HG02885 (cell line): ENCODE measurements around the gene CAMKK2.
"Not testable (repeated sequence)": the region's sequence is repeated elsewhere in the genome, so short reads cannot be mapped to it uniquely, and the experiment has no call there.

Source experiments
- ATAC-seq: cut with Tn5 transposase; IDR thresholded peaks from one replicate; pipeline ENCODE4 v1.9.1; 2021; ENCODE audit warnings: mild to moderate bottlenecking; ENCODE audit not compliant: unreplicated experiment, poor library complexity

Gene CAMKK2

DNA sequence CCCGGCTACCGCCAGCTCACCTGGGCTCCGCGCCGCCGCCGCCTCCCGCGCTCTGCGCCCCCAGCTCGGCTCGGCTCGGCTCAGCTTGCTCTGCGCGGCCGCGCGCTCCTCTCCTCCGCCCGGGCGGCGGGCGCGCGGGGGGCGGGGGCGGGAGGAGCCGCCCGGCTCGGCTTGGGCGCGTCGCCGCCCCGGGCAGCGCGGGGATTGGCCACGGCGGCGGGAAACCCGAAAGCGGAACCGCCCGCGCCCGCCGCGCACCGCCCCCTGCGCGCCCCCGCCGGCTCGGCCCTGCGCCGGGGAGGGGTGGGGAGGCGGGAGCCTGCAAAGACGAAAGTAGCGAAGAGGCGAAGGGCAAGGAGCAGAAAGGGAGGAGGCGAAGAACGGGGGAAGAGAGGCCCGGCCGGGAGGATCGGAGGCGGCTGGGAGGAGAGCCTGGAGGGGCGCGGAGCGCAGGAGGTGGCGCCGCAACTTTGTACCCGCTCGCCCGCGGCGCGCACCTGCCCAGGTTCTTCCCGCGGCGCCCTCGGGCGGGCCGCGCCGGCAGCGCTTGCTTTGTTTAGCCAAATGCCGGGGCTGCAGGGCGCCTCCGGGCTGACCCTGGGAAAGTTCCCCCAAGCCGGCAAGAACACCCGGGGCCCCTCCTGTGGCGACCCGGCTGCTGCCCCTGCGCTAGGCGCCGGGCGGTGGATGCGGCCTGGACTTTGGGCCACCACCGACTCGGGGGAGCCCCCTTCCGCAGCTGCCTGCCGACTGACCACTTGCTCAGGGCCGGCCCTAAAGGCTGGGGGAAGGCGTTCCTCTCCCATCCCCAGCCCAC is at the start of gene CAMKK2:
Gene CAMKK2 (minus strand): TSS at position 92 of the 817 bp plus-strand sequence. CDS start 22,183 bp downstream, outside the sequence.
- peak; percentile 74 for ATAC-seq

DNA sequence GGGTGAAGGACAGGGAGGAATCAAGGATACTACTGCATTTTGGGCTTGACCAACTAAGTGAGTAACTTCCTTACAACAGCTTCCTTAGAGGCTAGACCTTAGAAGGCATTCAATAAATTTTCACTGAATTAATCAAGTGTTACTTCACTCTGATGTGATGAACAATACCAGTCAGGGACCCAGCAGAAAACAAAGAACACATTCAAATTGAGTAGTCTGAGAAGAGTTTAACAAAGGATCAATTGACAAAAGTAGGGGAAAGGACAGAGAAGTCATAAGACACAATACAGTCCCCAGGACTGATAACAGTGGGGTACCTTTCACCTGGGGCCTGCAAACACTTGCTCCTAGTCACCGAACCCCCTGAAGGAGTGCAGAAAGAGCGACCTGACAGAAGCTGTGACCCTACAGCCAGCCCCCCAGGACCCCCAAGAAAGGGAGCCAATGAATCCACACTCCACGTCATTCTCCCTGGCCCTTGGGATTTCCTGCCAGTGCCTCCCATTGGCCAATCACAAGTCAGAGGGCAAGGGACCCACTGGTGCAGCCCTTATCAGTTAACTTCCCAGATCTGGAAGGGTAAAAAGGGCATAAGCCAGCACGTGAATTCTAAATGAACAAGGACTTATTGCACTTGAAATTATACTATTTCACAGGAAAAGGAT is 48.8 kb upstream of the CAMKK2 start:
- ATAC-seq, result no peak

DNA sequence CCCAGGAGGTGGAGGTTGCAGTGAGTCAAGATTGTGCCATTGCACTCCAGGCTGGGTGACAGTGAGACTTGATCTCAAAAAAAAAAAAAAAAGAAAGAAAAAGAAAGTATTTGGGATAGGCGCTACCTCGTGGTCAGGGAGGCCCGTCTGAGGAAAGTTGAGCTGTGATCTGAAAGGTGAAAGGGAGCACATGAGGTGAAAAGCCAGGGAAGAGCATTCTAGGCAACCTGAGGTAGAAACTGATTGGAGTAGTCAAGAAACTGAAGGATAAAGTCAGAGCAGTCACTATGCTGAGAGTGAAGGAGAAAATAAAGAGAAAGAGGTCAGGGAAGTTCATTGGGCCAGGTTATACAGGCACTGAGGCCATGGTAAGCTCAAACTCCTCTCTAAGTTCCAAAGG is 48.0 kb upstream of the CAMKK2 start:
- no peak for ATAC-seq

DNA sequence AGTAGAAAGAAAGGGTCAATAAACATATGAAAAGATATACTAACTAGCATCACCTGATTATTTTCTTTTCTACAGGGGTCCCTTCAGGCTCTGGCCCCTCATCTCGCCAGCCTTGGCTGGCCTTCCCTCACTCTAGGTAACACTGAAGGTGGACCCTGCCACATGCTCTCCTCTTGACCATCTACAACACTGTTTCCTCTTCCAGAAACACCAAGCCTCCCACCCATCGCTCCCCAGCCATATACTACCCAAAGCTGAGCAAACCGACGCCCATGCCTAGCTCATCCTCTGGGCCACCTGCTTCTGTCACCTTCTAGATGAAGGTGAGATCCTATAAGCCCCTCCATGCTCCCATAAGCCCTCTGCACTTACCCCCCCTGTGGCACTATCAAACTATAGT is 40.9 kb upstream of the CAMKK2 start:
- ATAC-seq, result no peak

DNA sequence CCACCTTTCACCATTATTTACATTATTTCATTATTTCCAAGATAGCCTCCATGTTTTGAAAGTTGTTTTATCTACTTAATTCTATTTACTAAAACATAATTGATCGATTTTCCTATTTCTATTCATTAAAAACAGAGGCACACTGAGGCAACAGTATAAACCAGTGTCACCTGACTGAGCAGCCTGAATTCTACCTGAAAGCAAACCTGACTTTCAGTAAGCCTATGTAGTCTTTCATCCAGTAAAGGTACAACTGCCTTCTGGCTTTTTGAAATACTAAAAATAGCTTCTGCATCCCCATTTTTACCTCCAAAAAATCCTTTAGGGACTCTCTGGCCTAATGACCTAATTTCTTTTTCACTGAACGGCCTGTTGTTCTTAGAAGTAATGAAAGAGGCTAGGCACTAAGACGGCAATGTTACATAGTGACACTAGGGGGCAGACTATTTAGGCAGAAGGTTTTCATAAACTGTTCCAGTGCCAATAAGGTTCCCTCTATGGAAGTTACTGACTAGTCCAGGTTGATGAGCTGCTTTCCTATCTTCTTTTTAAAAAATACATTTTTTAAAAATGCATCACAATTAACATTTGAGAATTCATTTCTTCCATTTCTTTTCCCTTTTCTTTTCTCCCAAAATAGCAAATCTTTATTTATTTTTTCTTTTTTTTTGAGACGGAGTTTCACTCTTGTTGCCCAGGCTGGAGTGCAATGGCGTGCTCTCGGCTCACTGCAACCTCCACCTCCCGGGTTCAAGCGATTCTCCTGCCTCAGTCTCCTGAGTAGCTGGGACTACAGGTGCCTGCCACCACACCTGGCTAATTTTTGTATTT is 38.2 kb upstream of the CAMKK2 start:
- no peak for ATAC-seq

DNA sequence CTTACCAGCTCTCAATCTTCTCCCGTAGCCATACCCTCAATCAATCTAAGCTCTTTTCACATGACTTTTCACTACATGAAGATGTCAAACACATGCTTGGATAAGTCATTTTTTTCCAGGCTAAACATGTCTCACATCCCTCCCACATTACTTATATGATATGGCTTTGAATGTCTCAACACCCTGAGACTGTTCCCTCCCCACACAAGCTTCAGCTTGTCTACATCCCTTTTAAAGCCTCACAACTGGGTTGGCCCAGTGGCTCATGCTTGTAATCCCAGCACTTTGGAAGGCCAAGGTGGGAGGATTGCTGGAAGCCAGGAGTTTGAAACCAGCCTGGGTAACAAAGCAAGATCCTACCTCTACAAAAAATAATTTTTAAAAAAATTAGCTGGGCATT is 37.2 kb upstream of the CAMKK2 start:
- ATAC-seq, result no peak

DNA sequence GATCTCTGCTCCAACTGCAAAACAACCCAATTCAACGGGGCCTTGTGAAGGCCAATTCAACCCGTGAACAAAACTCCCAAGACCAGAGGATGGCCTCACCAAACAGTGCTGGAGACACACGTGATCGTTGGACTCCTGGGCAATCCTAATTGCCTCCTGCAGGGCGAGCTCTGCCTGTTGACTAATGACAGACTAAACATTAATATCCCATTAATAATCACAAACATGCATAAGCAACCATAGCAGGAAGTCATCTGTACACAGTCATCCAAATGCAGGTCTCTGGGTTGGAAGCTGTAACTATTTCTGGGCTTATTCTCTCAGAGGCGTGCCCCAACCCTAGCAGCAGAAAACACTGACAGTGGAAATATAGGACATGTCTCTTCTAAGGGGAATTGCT is 34.7 kb upstream of the CAMKK2 start:
- no peak for ATAC-seq

DNA sequence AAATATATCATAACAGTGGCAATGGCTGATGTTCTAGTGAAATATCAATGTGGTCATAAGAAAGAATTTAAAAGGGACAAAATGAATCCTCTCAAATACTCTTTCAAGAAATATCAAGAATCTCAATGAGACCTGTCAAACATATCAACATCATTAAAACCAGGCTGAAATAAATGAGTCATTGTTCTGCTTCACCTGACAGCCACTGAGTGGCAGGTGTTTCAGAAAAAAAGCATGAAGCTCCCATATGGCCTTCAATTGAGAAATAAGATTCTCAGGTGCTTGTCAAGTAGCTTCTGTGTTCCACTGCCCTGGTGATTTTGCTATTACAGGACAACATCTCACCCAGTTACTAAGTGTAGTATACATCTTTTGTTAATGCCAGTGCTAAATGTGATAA is 34.2 kb upstream of the CAMKK2 start:
- ATAC-seq, result no peak

DNA sequence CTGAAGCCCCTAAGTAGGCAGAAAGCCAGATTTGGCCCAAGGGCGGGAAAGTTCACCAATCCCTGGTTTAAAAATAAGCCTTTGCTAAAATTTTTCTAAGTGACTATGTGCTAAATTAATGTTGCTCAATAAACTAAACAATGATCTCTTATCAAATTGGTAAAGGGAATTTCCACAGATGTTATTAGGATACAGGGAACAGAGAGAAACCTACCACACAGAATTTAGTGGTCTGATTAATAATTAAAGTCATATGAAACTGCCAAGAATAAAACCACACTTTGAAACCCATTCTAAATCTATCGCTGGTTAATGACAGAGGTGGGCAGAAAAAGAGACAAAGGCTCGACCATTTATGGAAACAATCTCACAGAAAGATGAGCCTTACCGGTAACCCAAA is 33.7 kb upstream of the CAMKK2 start:
- no peak for ATAC-seq

DNA sequence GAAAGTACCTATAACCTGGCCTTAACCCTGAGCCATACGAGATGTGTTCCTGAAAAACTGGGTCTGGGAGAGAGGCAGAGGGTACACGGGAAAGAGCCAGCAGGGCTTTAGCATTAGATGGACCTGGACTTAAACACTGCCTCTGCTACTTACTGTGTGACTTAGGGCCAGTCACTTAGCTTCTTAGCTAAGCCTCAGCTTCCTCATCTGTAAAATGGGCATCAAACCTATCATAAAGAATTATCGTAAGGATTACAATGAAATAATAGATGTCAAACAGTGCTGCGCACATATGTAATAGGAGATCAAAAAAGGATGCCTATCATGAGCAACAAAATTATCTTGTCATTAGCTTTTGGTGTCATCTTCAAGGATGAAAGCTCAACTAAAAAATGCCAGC is 32.1 kb upstream of the CAMKK2 start:
- ATAC-seq, result no peak

DNA sequence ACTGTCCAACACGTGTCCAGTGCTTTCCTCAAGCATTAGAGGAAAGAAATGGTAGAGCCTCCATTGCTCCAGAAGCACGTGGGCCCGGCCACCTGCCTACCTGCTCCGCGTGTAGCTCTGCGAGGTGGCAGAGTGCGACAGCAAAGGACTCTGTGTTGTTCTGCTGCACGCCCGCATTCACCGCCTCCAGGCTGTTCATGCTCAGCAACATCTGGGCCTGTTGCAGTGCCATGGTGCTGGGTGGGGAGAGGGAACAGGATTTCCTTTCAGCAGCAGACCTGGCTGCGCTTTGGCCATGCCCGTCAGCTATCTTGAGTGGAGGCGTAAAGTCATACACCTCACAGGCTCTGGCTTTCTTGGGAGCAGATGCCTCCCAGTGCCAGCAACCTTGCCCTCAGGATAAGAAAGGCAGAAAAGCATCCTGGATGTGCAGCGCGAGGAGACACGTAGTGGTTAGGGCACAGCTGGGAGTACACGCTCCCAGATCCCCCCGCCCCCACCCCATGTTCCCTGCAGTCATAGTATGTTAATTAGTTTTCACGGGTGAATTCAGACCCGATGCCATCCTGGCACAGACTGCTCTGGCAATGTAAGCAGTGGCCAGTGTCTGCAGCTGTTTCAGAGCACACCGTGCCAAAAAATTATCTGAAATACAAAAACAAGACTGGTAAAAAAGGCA is 30.6 kb upstream of the CAMKK2 start:
- no peak for ATAC-seq

DNA sequence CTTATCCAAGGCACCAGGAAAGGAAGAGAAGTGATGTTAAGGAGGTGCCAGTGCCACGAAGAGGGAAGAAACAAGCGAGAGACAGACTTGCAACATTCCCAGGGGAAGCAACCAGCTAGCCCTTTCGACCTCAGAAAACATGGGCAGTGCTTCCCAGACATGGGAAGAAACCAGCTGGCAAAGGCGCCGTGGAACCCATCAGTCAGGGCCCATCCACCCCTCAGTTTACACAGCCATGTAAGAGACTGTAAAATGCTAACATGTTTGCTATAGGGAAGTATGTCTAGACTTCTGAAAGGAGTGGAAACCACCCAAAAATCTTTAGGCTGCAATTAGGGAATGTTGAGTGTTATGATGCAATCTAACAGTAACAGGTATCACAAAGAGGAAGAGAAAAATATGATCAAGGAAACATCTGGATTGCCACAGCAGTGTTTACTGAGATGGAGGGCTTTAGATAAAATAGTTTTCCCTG is 29.4 kb upstream of the CAMKK2 start:
- ATAC-seq, result no peak

DNA sequence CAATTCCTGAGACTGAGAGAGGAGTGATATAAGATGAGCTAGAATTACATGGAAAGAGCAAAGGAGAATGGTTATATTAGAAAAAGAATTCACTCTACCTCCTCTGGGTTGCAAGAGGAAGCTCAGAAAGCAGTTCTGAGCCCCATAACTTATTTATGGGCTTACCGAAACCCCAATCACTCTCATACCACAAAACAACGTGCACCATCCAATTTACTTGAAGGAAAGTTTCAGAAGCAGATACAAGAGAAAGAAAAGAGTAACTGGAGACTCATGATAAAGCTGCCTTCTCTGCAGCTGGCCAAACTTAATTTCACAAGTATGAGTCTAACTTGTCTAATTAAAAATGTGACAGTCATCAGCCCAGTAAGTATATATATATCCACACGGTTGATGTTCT is 27.4 kb upstream of the CAMKK2 start:
- ATAC-seq, result no peak

DNA sequence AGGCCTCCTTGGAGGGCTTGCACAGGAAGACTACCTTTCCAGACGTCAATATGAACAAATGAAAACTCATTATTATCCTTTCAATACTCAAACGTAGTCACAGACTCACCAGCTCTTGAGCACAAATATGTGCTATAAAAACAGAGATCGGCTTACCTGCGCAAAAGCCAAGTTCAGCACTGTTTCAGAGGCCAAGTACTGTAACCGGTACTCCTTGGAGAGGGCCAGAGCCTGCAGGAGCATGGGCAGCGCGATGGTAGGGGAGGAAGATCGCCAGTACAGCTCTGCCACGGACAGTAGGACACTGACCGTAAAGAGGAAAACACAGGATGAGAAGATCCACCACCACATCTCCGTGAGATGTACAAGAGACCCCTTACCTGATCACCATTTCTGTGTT is 21.6 kb upstream of the CAMKK2 start:
- ATAC-seq, result no peak

DNA sequence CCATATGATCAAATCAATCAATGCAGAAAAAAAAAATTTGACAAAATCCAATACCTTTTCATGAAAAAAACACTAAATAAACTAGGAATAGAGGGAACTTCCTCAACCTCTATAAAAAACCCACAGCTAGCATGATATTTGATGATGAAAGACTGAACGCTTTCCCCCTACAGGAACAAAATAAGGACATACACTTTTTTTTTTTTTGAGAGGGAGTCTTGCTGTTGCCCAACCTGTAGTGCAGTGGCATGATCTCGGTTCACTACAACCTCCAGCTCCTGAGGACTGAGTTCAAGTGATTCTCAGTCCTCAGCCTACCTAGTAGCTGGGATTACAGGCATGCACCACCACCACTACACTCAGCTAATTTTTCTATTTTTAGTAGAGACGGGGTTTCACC is 17.9 kb upstream of the CAMKK2 start:
- no peak for ATAC-seq

DNA sequence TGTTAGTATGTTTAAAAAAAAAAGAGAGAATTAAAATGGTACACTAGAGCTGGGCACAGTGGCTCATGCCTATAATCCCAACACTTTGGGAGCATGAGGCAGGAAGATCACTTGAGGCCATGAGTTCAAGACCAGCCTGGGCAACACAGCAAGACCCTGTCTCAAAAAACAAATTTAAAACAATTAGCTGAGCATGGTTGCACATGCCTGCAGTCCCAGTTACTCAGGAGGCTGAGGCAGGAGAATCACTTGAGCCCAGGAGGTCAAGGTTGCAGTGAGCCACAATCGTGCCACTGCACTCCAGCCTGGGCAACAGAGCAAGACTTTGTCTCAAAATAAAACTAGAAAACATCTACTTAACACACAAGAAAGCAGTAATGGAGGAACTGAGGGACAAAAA is 13.7 kb upstream of the CAMKK2 start:
- ATAC-seq, result not testable (repeated sequence)

DNA sequence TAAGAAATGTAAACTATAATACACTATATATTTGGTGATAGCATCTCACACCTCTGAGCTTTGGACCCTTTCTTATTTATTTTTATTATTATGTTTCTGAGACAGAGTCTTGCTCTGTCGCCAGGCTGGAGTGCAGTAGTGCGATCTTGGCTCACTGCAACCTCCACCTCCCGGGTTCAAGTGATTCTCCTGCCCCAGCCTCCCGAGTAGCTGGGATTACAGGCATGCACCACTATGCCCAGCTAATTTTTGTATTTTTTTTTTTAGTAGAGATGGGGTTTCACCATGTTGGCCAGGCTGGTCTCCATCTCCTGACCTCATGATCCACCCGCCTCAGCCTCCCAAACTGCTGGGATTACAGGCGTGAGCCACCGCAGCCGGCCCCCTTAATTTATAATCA is 10.9 kb upstream of the CAMKK2 start:
- ATAC-seq, result not testable (repeated sequence)

DNA sequence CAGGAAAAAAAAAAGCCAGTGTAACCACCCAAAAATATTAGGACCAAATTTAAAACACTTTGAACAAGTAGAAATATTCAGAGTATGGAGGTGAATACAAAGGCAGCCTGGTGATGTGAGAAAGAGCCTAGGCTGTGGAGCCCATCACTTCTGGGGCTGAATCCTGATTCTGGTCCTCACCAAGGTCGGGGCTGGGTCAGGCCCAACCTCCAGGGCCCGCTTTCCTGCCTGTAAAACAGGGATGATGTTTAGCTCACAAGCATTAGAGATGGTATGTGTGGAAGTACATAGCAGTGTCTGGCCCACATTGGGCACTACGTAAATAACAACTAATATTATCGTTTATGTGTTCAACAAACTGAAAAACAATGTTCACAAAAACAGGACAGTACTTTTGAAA is 7.8 kb upstream of the CAMKK2 start:
- no peak for ATAC-seq

DNA sequence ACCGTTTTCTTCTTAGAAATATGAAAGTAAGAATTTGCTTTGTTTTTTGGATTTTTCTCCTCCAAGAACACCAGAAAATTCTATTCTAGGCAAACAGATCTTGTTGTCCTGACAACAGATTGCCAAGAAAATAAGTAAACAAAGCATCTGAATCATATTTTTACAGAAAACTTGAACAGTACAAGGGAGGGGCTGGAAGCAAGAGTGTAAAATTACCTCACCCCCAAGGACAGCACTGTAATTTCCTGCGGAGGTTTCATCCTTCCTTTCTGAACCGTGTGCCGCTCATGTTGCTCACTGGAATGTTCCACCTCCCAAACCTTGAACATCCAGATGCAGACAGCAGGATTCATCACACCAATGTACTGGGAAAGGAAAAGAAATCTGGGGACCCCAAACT is 5.4 kb upstream of the CAMKK2 start:
- no peak for ATAC-seq

DNA sequence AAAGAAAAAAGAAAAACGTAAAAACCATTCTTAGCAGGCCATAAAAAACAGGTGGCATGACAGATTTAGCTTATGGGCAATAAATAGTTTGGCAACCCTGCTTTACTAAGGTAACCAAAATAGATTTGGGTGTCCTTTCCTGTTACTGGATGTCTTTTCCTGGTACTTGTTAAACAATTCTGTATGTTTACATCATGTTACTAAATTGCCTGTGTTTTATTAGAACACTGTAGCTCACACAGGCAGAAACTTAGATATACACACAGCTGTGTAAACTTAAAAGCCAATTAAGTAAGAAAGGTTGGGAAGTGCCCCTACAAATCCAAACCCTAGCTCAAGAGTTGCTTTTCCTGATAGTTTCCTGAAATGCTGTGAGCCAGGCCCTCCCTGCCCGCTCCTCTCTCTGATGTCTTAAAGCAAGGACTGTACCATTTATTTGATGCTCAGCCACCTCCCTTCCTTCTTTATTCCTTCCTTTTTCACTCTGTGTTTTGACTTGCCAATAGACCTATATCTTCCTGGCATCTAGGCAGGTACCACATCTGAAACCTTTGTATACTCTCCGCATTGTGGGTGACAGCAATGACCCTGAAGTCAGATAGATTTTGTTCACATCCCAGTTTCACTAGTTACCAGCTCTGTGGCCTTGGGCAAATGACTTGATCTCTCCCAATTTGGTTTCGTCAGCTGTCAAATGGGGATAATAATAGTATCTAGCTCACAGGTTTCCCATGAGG is 3.7 kb upstream of the CAMKK2 start:
- ATAC-seq, result no peak
